ENCODE measurements around the gene MBOAT2.

MBOAT2 gene

GRCh38 chr2:8805278-8806210 lies 197.9 kb downstream of the MBOAT2 start:
- DNase-seq, result peak; percentile 17

GRCh38 chr2:8803658-8804379 lies 199.7 kb downstream of the MBOAT2 start:
- peak; percentile 61 for DNase-seq

GRCh38 chr2:8802741-8803140 lies 200.7 kb downstream of the MBOAT2 start:
- no peak for DNase-seq

Measured in fibroblast of upper back skin (primary cell).